Fibroblast of skin of right quadriceps (primary cell): ENCODE data around the gene MTRFR.

ENCODE experiments used
- DNase-seq: peaks from one replicate; pipeline ENCODE4 v3.0.0-alpha.2; 2013

The MTRFR gene

GRCh38 chr12:123271001-123271668, 37.9 kb downstream of the MTRFR start:
- DNase-seq: peak; percentile 64

GRCh38 chr12:123273166-123273565, 39.9 kb downstream of the MTRFR start:
- DNase-seq: no peak

DNA sequence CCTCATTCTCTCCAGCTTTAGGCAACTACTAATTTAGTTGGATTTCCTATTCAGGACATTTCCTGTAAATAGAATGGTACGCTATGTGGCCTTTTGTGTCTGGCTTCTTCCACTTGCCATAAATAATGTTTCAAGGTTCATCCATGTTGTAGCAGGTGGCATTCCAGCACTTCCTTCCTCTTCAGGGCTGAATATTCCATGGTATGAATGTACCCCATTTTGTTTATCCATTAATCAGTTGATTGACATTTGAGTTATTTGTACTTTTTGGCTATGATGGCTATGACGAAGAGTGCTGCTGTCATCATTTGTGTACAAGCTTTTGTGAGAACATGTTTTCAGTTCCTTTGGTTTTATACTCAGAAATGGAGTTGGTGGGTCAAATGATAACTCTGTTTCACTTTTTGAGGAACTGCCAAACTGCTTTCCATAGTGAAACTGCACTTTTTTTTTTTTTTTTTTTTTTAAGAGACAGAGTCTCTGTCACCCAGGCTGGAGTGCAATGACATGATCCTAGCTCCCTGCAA, 44.9 kb downstream of the MTRFR start:
- DNase-seq: no peak

DNA sequence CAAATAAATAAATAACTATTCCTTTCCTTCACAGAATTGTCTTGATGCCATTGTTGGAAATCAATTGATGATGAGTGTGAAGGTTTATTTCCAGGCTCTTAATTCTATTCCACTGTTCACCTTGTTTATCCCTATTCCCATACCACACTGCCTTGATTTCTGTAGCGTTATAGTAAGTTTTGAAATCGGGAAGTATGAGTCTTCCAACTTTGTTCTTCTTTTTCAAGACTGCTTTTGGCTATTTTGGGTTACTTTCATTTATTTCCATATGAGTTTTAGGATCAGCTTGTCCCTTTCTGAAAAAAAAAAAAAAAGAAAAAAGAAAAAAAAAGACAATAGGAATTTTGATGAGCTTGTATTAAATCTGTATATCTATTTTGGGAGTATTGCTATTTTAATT, 47.7 kb downstream of the MTRFR start:
- DNase-seq: no peak

GRCh38 chr12:123282111-123282510, 48.9 kb downstream of the MTRFR start:
- no peak for DNase-seq

- DNase-seq: no peak
Measured at GRCh38 chr12:123283461-123283860, 50.2 kb downstream of the MTRFR start.

GRCh38 chr12:123284669-123285068, 51.4 kb downstream of the MTRFR start:
- DNase-seq: no peak

GRCh38 chr12:123286652-123287373, 53.6 kb downstream of the MTRFR start:
- DNase-seq: no peak

- no peak for DNase-seq
Measured at GRCh38 chr12:123288751-123289346, 55.6 kb downstream of the MTRFR start.

- no peak for DNase-seq
Measured at GRCh38 chr12:123289911-123290310, 56.7 kb downstream of the MTRFR start.

DNA sequence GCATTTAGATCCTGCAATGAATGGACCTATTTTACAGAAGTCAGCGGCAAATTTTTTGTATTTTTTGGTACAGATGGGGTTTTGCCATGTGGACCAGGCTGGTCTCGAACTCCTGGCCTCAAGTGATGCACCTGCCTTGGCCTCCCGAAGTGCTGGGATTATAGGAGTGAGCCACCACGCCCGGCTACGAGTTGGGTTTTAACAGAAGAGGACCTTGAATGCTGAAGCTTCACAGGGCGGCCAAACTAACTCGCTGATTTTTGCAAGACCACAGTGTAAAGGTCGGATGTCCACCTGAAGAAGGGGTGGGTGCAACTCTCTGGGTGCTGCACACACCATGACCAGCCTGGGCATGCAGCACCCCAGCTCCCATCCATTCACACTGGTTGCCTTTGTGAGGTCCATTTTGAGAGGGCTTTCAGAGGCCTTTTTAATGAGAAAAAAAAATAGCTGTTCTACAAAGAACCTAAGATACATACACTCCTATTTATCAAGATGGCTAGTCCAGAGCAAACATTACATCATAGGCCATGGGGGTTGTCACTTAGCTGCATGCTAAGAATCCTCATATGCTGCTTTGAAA, 60.0 kb downstream of the MTRFR start:
- DNase-seq: no peak

DNA sequence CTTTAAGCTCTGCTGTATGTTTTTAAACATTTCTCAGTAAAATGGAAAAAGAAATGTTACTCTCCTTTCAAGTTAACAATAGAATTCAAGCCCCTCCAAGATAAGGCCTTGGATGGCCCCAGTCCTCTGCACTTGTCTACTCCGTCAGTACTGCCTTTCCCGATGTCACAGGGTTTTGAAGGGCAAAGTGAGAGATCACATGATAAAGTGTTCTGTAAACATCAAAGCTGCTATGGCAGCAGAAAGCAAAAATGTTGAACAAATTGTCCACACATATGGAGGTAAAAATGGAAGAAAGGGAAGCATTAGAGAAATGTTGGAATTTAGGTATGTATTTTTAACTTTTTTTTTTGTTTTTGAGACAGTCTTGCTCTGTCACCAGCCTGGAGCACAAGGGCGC, 71.9 kb downstream of the MTRFR start:
- no peak for DNase-seq

GRCh38 chr12:123306200-123306599, 73.0 kb downstream of the MTRFR start:
- DNase-seq: no peak
